HG02623 (cell line): ENCODE measurements around the gene PPP4R4.
"Not testable (repeated sequence)": the region's sequence is repeated elsewhere in the genome, so short reads cannot be mapped to it uniquely, and the experiment has no call there.

ENCODE experiments used
- ATAC-seq: cut with Tn5 transposase; IDR thresholded peaks from one replicate; pipeline ENCODE4 v1.9.1; 2021; ENCODE audit warnings: moderate library complexity; ENCODE audit not compliant: unreplicated experiment

PPP4R4 gene

GRCh38 chr14:94264195-94264594 lies 90.1 kb downstream of the PPP4R4 start:
- ATAC-seq: not testable (repeated sequence)

- no peak for ATAC-seq
These were observed 93.2 kb downstream of the PPP4R4 start for GRCh38 chr14:94267352-94267751.

- not testable (repeated sequence) for ATAC-seq
These were observed 94.5 kb downstream of the PPP4R4 start for GRCh38 chr14:94268582-94268981.

GRCh38 chr14:94269156-94269555 lies 95.0 kb downstream of the PPP4R4 start:
- no peak for ATAC-seq

GRCh38 chr14:94276898-94277561 lies 102.9 kb downstream of the PPP4R4 start:
- ATAC-seq: not testable (repeated sequence)

- ATAC-seq: no peak
These were observed 104.6 kb downstream of the PPP4R4 start for GRCh38 chr14:94278731-94279130.

- ATAC-seq: no peak
These were observed 109.0 kb downstream of the PPP4R4 start for GRCh38 chr14:94282991-94283723.

GRCh38 chr14:94284221-94284620 lies 110.1 kb downstream of the PPP4R4 start:
- ATAC-seq: no peak

- ATAC-seq: no peak
These were observed 111.0 kb downstream of the PPP4R4 start for GRCh38 chr14:94285158-94285557.

GRCh38 chr14:94288610-94289465 lies 114.7 kb downstream of the PPP4R4 start:
- ATAC-seq: no peak

GRCh38 chr14:94290197-94290596 lies 116.1 kb downstream of the PPP4R4 start:
- ATAC-seq: no peak

GRCh38 chr14:94291159-94291905 lies 117.2 kb downstream of the PPP4R4 start:
- ATAC-seq: no peak

GRCh38 chr14:94291906-94292525 lies 117.9 kb downstream of the PPP4R4 start:
- ATAC-seq: no peak

GRCh38 chr14:94292526-94292871 lies 118.4 kb downstream of the PPP4R4 start:
- ATAC-seq: no peak

GRCh38 chr14:94292872-94293577 lies 118.9 kb downstream of the PPP4R4 start, which contains the start of gene SERPINA10:
SERPINA10 (minus strand) TSS chr14:94293268; CDS start chr14:94290593, 2,675 bp downstream.
- no peak for ATAC-seq

GRCh38 chr14:94293578-94293924 lies 119.4 kb downstream of the PPP4R4 start:
- ATAC-seq: no peak

- no peak for ATAC-seq
These were observed 121.4 kb downstream of the PPP4R4 start for GRCh38 chr14:94295360-94296180.

GRCh38 chr14:94296181-94296545 lies 122.0 kb downstream of the PPP4R4 start:
- not testable (repeated sequence) for ATAC-seq

GRCh38 chr14:94298130-94298529 lies 124.0 kb downstream of the PPP4R4 start:
- ATAC-seq: no peak
